Measurements from ENCODE around the gene RABGAP1. TPM values are rescaled to one million over a fixed set of nuclear protein-coding genes. Genes with fewer than 3 reads are reported as not detected.

RABGAP1 gene
- total RNA-seq, 1 donor from 2014 or later, result 93.6 TPM

GRCh38 chr9:123039617-123040219 lies 98.9 kb downstream of the RABGAP1 start:
- Mint-ChIP-seq H3K36me3 (ENCODE audit: insufficient read depth) (peaks cover 18% of the 10 kb centered on the region), H3K4me1 (ENCODE audit: low read depth) (no peaks in the 10 kb centered on the region), H3K27ac (no peak overlapping the region), H3K4me3 (ENCODE audit: low read depth) (no peak overlapping the region), H3K9me3 (ENCODE audit: low read depth) (peaks cover 5% of the 10 kb centered on the region), H3K27me3 (no peaks in the 10 kb centered on the region)
- no peak for DNase-seq (ENCODE audit: low spot score, unreplicated experiment)
- TF ChIP-seq CTCF (IDR thresholded peaks at IDR 0.05; ENCODE audit: unreplicated experiment), result no peak

- Mint-ChIP-seq H3K36me3 (ENCODE audit: insufficient read depth) (peaks cover 15% of the 10 kb centered on the region), H3K27me3 (no peaks in the 10 kb centered on the region), H3K9me3 (ENCODE audit: low read depth) (peaks cover 5% of the 10 kb centered on the region), H3K4me1 (ENCODE audit: low read depth) (no peaks in the 10 kb centered on the region), H3K27ac (no peak overlapping the region), H3K4me3 (ENCODE audit: low read depth) (no peak overlapping the region)
- DNase-seq (ENCODE audit: low spot score, unreplicated experiment), result no peak
- no peak for TF ChIP-seq CTCF (IDR thresholded peaks at IDR 0.05; ENCODE audit: unreplicated experiment)
Observed at GRCh38 chr9:123040801-123041200, 100.0 kb downstream of the RABGAP1 start.

DNA sequence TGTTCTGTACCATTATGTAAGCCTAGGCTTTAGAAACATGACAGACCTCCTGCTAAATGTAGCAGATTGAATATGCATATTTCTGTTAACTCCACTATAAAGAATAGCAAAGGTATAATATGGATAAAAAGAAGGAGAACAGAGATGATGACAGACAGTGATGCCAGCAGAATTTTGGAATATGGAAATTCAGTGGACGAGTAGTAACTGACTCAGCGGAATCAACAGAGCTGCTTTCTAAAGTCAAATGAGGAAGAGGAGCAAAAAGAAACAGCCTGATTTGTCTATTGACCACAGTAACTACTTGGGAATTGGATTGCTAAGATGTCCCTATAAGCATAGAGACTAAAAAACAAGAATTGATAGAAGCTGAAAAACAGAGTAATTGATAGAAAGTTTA lies 100.7 kb downstream of the RABGAP1 start:
- DNase-seq (ENCODE audit: low spot score, unreplicated experiment), result no peak
- TF ChIP-seq CTCF (IDR thresholded peaks at IDR 0.05; ENCODE audit: unreplicated experiment), result no peak
- H3K4me3 Mint-ChIP-seq (ENCODE audit: low read depth), result no peak overlapping the region
- no peaks in the 10 kb centered on the region for H3K27me3 Mint-ChIP-seq
- peaks cover 15% of the 10 kb centered on the region for H3K36me3 Mint-ChIP-seq (ENCODE audit: insufficient read depth)
- H3K27ac Mint-ChIP-seq, result no peak overlapping the region
- peaks cover 5% of the 10 kb centered on the region for H3K9me3 Mint-ChIP-seq (ENCODE audit: low read depth)
- peaks cover 1% of the 10 kb centered on the region for H3K4me1 Mint-ChIP-seq (ENCODE audit: low read depth)

DNA sequence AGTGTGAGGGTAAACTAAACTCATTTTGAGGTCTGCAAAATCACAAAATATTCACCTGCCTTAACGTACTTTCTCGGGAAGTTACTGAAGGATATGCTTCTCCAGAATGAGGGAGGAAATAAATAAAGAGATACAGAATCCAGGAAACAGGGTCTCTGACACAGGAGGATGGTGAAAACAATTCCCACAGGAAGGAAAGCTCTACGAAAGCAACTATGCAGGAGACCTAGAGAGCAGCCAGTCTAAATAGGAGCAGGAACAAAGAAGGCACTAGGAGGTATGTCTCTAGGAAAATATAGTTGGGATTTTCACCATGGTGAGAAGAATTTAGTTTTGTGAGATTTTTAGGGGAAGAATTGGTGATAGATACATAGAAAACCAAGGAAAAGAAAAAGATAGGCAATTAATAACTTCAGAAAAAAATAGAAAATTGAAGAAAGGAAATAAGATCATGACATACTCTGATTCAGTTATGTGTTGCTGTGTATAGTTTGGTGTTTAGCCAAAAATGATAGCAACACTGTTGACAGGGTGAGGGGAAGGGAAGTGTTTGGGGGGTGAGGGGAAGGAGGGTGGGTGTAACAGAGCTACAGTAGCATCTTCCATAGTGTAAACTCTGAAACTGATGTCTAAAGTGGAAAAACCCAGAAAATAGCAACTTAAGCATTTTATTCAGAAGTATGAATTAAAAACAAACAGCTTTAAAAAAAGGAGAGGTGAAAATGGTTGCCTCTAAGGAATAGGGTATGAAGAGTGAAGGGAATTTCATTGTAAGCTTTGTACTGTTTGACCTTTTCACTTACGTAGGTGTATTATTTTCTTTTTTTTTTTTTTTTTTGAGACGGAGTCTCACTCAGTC lies 102.5 kb downstream of the RABGAP1 start:
- Mint-ChIP-seq H3K27me3 (no peaks in the 10 kb centered on the region), H3K4me3 (ENCODE audit: low read depth) (no peak overlapping the region), H3K9me3 (ENCODE audit: low read depth) (peaks cover 5% of the 10 kb centered on the region), H3K4me1 (ENCODE audit: low read depth) (peaks cover 3% of the 10 kb centered on the region), H3K27ac (no peak overlapping the region), H3K36me3 (ENCODE audit: insufficient read depth) (peaks cover 14% of the 10 kb centered on the region)
- TF ChIP-seq CTCF (IDR thresholded peaks at IDR 0.05; ENCODE audit: unreplicated experiment), result no peak
- no peak for DNase-seq (ENCODE audit: low spot score, unreplicated experiment)

- Mint-ChIP-seq H3K36me3 (ENCODE audit: insufficient read depth) (peaks cover 15% of the 10 kb centered on the region), H3K27ac (no peak overlapping the region), H3K27me3 (no peaks in the 10 kb centered on the region), H3K4me3 (ENCODE audit: low read depth) (no peak overlapping the region), H3K4me1 (ENCODE audit: low read depth) (peaks cover 3% of the 10 kb centered on the region), H3K9me3 (ENCODE audit: low read depth) (peaks cover 5% of the 10 kb centered on the region)
- DNase-seq (ENCODE audit: low spot score, unreplicated experiment), result no peak
- TF ChIP-seq CTCF (IDR thresholded peaks at IDR 0.05; ENCODE audit: unreplicated experiment), result no peak
Observed at GRCh38 chr9:123044586-123044985, 103.8 kb downstream of the RABGAP1 start.

Data from progenitor cell of endocrine pancreas (in vitro differentiated cells).